Measurements from ENCODE around the gene IGFBP5. TPM values are rescaled to one million over a fixed set of nuclear protein-coding genes. Genes with fewer than 3 reads are reported as not detected.

The IGFBP5 gene
- total RNA-seq, 1 experiment from 2014 or later, result 3.9 TPM

DNA sequence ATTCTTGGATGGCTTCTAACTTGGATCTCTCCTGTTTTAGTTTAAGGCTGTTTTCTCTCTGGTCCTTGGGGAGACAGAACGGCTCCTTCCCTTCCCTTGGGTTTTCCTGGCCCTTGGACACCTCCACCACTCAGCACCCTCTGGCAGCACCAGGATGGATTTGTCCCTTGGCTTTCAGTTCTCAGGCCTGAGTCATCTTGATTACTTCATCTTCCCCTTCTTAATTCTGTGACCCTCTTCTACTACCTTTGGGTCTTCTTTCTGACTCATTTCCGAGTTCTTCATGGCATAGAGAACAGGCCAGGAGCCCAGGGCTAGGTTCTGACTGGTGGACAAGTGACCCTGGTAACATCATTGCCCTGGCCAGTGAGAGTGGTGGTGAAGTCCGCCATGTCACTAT is 47.2 kb downstream of the IGFBP5 start:
- POLR2A ChIA-PET, result no interaction called here
- DNase-seq (ENCODE audit: low read depth, low spot score) (no peak), ATAC-seq (no peak)
- H2AFZ ChIP-seq (ENCODE audit: low read depth, low read length, poor library complexity, severe bottlenecking), result no peak overlapping the region
- CTCF ChIA-PET, result no interaction called here
- no peaks in the 10 kb centered on the region for H3K9me3 ChIP-seq (ENCODE audit: control insufficient read depth in 1 of 2, insufficient read depth in 1 of 2, low read depth in 1 of 2, low read length in 2 of 2)
- H3K9ac ChIP-seq (ENCODE audit: low read length), result no peak overlapping the region
- no peaks in the 10 kb centered on the region for H3K9me2 ChIP-seq (ENCODE audit: insufficient read depth)
- no TSS peak for BruUV-seq (replicated peaks)
- TF ChIP-seq EZH2 (IDR thresholded peaks at IDR 0.05) (no peak), ZNF274 (IDR thresholded peaks at IDR 0.05; ENCODE audit: low read depth, low read length) (no peak), EGR1 (IDR thresholded peaks at IDR 0.05; ENCODE audit: low read depth) (no peak), SP1 (IDR thresholded peaks at IDR 0.05; ENCODE audit: low read depth) (no peak), CTCF (IDR thresholded peaks at IDR 0.05 in 2 of 3, conservative IDR thresholded peaks at IDR 0.05 in 1 of 3; ENCODE audit: borderline replicate concordance in 1 of 3, insufficient read depth in 1 of 3, low read depth in 2 of 3, low read length in 2 of 3) (no peak), SRF (IDR thresholded peaks at IDR 0.05; ENCODE audit: low read depth) (no peak), ZFX (IDR thresholded peaks at IDR 0.05) (no peak), REST (IDR thresholded peaks at IDR 0.05; ENCODE audit: low read depth) (no peak), POLR2A (IDR thresholded peaks at IDR 0.05; ENCODE audit: borderline replicate concordance, extremely low read depth, insufficient read depth, insufficient read length) (no peak), YY1 (IDR thresholded peaks at IDR 0.05; ENCODE audit: extremely low read depth, insufficient replicate concordance, low read depth, low read length) (no peak), RAD21 (IDR thresholded peaks at IDR 0.05; ENCODE audit: low read depth) (no peak), CBX3 (IDR thresholded peaks at IDR 0.05; ENCODE audit: low read depth) (no peak), SIN3A (IDR thresholded peaks at IDR 0.05; ENCODE audit: low read depth) (no peak), POLR2AphosphoS5 (IDR thresholded peaks at IDR 0.05; ENCODE audit: low read depth, low read length) (no peak)
- TF ChIP-seq, protein P1, sequence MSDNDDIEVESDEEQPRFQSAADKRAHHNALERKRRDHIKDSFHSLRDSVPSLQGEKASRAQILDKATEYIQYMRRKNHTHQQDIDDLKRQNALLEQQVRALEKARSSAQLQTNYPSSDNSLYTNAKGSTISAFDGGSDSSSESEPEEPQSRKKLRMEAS (IDR thresholded peaks at IDR 0.05), result no peak
- TF ChIP-seq, protein P2, sequence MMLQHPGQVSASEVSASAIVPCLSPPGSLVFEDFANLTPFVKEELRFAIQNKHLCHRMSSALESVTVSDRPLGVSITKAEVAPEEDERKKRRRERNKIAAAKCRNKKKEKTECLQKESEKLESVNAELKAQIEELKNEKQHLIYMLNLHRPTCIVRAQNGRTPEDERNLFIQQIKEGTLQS (IDR thresholded peaks at IDR 0.05), result no peak
- peaks cover 2 to 28% of the 10 kb centered on the region in 2 experiments; a peak in 1 of 4 replicates for H3K4me1 ChIP-seq (ENCODE audit: control insufficient read depth in 1 of 2, insufficient read depth in 2 of 2, low read length in 2 of 2)
- intact Hi-C loops (cut with micrococcal nuclease), result no loop called here
- no peaks in the 10 kb centered on the region for H3K27me3 ChIP-seq (ENCODE audit: insufficient read depth, low read length)
- RAD21 ChIA-PET (ENCODE audit: low non-redundant PET in 1 of 2, low total read pairs in 2 of 2, uncharacterized antibody in 2 of 2, unreplicated experiment in 2 of 2), result no interaction called here
- H3K4me2 ChIP-seq (ENCODE audit: low read length), result no peak overlapping the region
- H3K4me3 ChIP-seq (replicated peaks in 1 of 2; ENCODE audit: low read depth in 1 of 2, low read length in 2 of 2), result no peak overlapping the region
- no peaks in the 10 kb centered on the region for H4K20me1 ChIP-seq (ENCODE audit: insufficient read depth)
- peaks cover 3% of the 10 kb centered on the region; the same call in 1 of the 2 replicates for H3K79me2 ChIP-seq (ENCODE audit: insufficient read depth, low read length)
- H3K27ac ChIP-seq (ENCODE audit: low read depth, low read length), result no peak overlapping the region
- H3K36me3 ChIP-seq (ENCODE audit: control insufficient read depth in 1 of 2, insufficient read depth in 2 of 2, low read length in 2 of 2), result no peaks in the 10 kb centered on the region
